Endothelial cell of umbilical vein (primary cell): ENCODE data around the gene TEX35. TPM values are rescaled to one million over a fixed set of nuclear protein-coding genes. Genes with fewer than 3 reads are reported as not detected.
"Not testable (repeated sequence)": the region's sequence is repeated elsewhere in the genome, so short reads cannot be mapped to it uniquely, and the experiment has no call there.

Experiments
- BruUV-seq: library from RNA; stranded (reverse); fragments of 400-500 nt; replicated peaks from 2 replicates; lab custom pipeline; 2021; lab: Mats Ljungman, UMichigan
- CTCF ChIA-PET: fragments of 300-600, 350-600 bp; sonication (Branson Sonifier 250); formaldehyde crosslinking; loops from one replicate; lab custom pipeline; 2021; ENCODE audit warnings: antibody characterized with exemption, inconsistent platforms; lab: Charles Lee
- POLR2A ChIA-PET: fragments of 300-600, 350-600 bp; sonication (Branson Sonifier 250); formaldehyde crosslinking; loops from one replicate; lab custom pipeline; 2021; ENCODE audit warnings: antibody characterized with exemption, inconsistent platforms; lab: Charles Lee
- DNase-seq: peaks from one replicate; pipeline ENCODE4 v3.0.0-alpha.2; 2011; ENCODE audit warnings: low read depth, low spot score
- FAIRE-seq: peaks from 2 replicates; lab custom pipeline; 2011; peaks lifted over from hg19 to GRCh38; lab: Jason Lieb, UNC
- H2AFZ ChIP-seq: 2 replicates; pipeline ENCODE4 v1.6.0; 2012; ENCODE audit warnings: low read depth, low read length, control low read depth, inconsistent platforms
- H3K27ac ChIP-seq: 2 replicates; pipeline ENCODE4 v1.5.1; 2011; ENCODE audit warnings: low read depth, mild to moderate bottlenecking, control low read depth, low read length, moderate library complexity; ENCODE audit not compliant: insufficient read depth
- H3K27me3 ChIP-seq, 2 experiments: 2 replicates each; pipeline versions ENCODE4 v1.6.0 to v1.6.1; 2011; ENCODE audit warnings: low read length in 2 of 2, mixed read lengths in 1 of 2; ENCODE audit not compliant: control insufficient read depth in 2 of 2, insufficient read depth in 2 of 2
- H3K36me3 ChIP-seq, 2 experiments: 2 replicates in 1 of 2; 3 replicates in 1 of 2; pipeline ENCODE4 v1.5.1; 2011; ENCODE audit warnings: low read length in 2 of 2, mild to moderate bottlenecking in 1 of 2, moderate library complexity in 1 of 2; ENCODE audit not compliant: control insufficient read depth in 2 of 2, insufficient read depth in 2 of 2; ENCODE audit errors: extremely low read depth in 1 of 2
- H3K4me1 ChIP-seq: 3 replicates; pipeline ENCODE4 v1.5.1; 2011; ENCODE audit warnings: mild to moderate bottlenecking, low read length; ENCODE audit not compliant: control insufficient read depth, insufficient read depth; ENCODE audit errors: extremely low read depth
- H3K4me2 ChIP-seq: 2 replicates; pipeline ENCODE4 v1.6.1; 2011; ENCODE audit warnings: low read length, control low read depth, mixed read lengths; ENCODE audit not compliant: insufficient read depth
- H3K4me3 ChIP-seq, 3 experiments: fragments of 200-600 bp in 1 of 3; sonication (generic), shearing (Covaris generic) in 1 of 3; replicated peaks in 1 of 3; 2 replicates each; pipeline ENCODE4 v1.5.1; 2011 to 2016; ENCODE audit warnings: control low read depth in 3 of 3, low read length in 3 of 3, mild to moderate bottlenecking in 2 of 3, inconsistent platforms in 1 of 3, low read depth in 1 of 3, moderate library complexity in 1 of 3; ENCODE audit not compliant: insufficient read depth in 1 of 3
- H3K79me2 ChIP-seq: 2 replicates; pipeline ENCODE4 v1.6.0; 2012; ENCODE audit warnings: low read length, inconsistent platforms; ENCODE audit not compliant: control insufficient read depth, insufficient read depth
- H3K9ac ChIP-seq: replicated peaks from 2 replicates; pipeline ENCODE3; 2011; ENCODE audit warnings: low read length, control low read depth; ENCODE audit not compliant: insufficient read depth; ENCODE audit errors: extremely low read depth
- H3K9me1 ChIP-seq: replicated peaks from 3 replicates; pipeline ENCODE4 v1.6.0; 2011; ENCODE audit warnings: mild to moderate bottlenecking, low read length; ENCODE audit not compliant: control insufficient read depth, insufficient read depth; ENCODE audit errors: extremely low read depth
- H3K9me3 ChIP-seq: replicated peaks from 2 replicates; pipeline ENCODE4 v1.5.1; 2012; ENCODE audit warnings: low read length, inconsistent platforms; ENCODE audit not compliant: control insufficient read depth, insufficient read depth
- H4K20me1 ChIP-seq: replicated peaks from 2 replicates; pipeline ENCODE3; 2011; ENCODE audit warnings: mild to moderate bottlenecking, low read length; ENCODE audit not compliant: control insufficient read depth, insufficient read depth; ENCODE audit errors: extremely low read depth
- CTCF ChIP-seq, 2 donors: IDR thresholded peaks; 1 replicate in 1 of 2; 2 replicates in 1 of 2; pipeline ENCODE4 v1.5.1; 2011; ENCODE audit warnings: low read length in 2 of 2, mild to moderate bottlenecking in 2 of 2, moderate library complexity in 2 of 2, control low read depth in 1 of 2, inconsistent platforms in 1 of 2, low read depth in 1 of 2; ENCODE audit not compliant: insufficient read depth in 1 of 2; ENCODE audit errors: extremely low read depth in 1 of 2
- EZH2 ChIP-seq: IDR thresholded peaks from 2 replicates; pipeline ENCODE4 v1.6.1; 2012; ENCODE audit warnings: borderline replicate concordance, low read depth, mild to moderate bottlenecking, moderate library complexity, low read length, inconsistent platforms; ENCODE audit not compliant: severe bottlenecking
- FOS ChIP-seq: IDR thresholded peaks from 2 replicates; pipeline ENCODE4 v1.6.1; 2011; ENCODE audit warnings: mild to moderate bottlenecking, low read length, moderate library complexity, borderline replicate concordance; ENCODE audit not compliant: insufficient read depth
- GATA2 ChIP-seq: IDR thresholded peaks from 2 replicates; pipeline ENCODE4 v1.7.0; 2011; ENCODE audit warnings: low read depth, mild to moderate bottlenecking, moderate library complexity, mixed read lengths, low read length; ENCODE audit not compliant: insufficient read length, insufficient read depth
- JUN ChIP-seq: IDR thresholded peaks from 2 replicates; pipeline ENCODE4 v1.6.1; 2011; ENCODE audit warnings: borderline replicate concordance, low read depth; ENCODE audit not compliant: insufficient read length, insufficient read depth
- MYC ChIP-seq: IDR thresholded peaks from one replicate; pipeline ENCODE4 v1.6.1; 2011; ENCODE audit warnings: mild to moderate bottlenecking, low read depth, low read length
- POLR2A ChIP-seq: IDR thresholded peaks from 2 replicates; pipeline ENCODE4 v1.6.1; 2012; ENCODE audit warnings: low read depth, mild to moderate bottlenecking, control low read depth, low read length
- POLR2AphosphoS5 ChIP-seq: IDR thresholded peaks from 2 replicates; pipeline ENCODE4 v1.6.1; 2012; ENCODE audit warnings: low read depth, mild to moderate bottlenecking, control low read depth, low read length, moderate library complexity; ENCODE audit not compliant: insufficient read depth
- dilution Hi-C: fragments of 300-500 bp; cut with MboI; formaldehyde crosslinking; loops from one replicate; pipeline ENCODE4 v1.15.0; 2019; ENCODE audit warnings: low sequenced_read_pairs; ENCODE audit not compliant: extremely low pct_ligation_motif_present
- intact Hi-C: fragments of 100-400 bp; cut with micrococcal nuclease; formaldehyde crosslinking; loops from one replicate; pipeline ENCODE4 v1.10.0; 2022
- polyA plus RNA-seq, 4 experiments: library from polyadenylated mRNA; depleted of rRNA in 3 of 4; stranded (reverse) in 3 of 4; unstranded in 1 of 4; fragments of >200 nt; gene quantifications; 2 replicates each; pipeline versions ENCODE4 v1.2.1 to v1.2.3, GENCODE V29; 2011 to 2012; ENCODE audit warnings: missing spikeins in 1 of 4
- total RNA-seq: library from RNA; stranded (reverse); gene quantifications from 2 replicates; pipeline ENCODE4 v1.2.3, GENCODE V29; 2021
- TF ChIP-seq, protein P1 (sequence below): IDR thresholded peaks from 2 replicates; pipeline ENCODE4 v1.6.1; 2011; ENCODE audit not compliant: insufficient read depth, insufficient read length

The TEX35 gene
- total and polyA plus RNA-seq, 2 donors (not counting 3 experiments of a cell fraction or from before 2014, with no cell fraction given): not detected

DNA sequence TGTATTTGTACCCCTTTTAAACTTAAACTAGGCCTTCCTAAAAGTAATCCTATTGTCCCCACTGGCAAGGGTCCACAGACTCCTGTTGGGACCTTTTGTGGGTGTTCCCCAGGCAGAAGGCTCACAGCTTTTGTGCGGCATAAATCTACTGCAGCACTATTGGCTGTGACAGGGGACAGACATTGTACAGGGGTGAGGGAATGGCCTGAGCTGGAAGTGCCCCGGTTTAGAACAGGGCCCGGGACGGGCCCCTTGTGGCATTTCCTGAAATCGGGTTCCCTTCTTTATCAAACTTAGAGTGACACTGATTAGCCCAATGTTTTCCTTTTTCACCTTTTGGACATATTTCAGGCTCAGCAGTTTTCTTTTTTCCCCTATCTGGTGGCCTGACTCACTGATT is 45.9 kb downstream of the TEX35 start:
- H3K4me1 ChIP-seq, H3K36me3 ChIP-seq, H3K4me2 ChIP-seq, H3K27me3 ChIP-seq, BruUV-seq, H3K27ac ChIP-seq, H3K9ac ChIP-seq, H4K20me1 ChIP-seq, FAIRE-seq, dilution Hi-C loops, H2AFZ ChIP-seq, H3K9me3 ChIP-seq, H3K79me2 ChIP-seq, H3K9me1 ChIP-seq, H3K4me3 ChIP-seq, intact Hi-C loops: not testable (repeated sequence)
- CTCF ChIA-PET: interaction anchor here (0.7 to 2.1 kb wide), 5 partner anchors 16 to 444 kb away, joined by 3 to 10 read pairs (median 4); no protein-coding TSS in a partner anchor
- peak; percentile 46 for DNase-seq
- POLR2A ChIA-PET: interaction anchor here (0.7 kb wide), 1 partner anchor 783 kb away, joined by 4 read pairs; no protein-coding TSS in a partner anchor

- POLR2A ChIA-PET: no interaction called here
- CTCF ChIA-PET: no interaction called here
These were observed 48.0 kb downstream of the TEX35 start for GRCh38 chr1:178560871-178561376.

More at GRCh38 chr1:178560871-178561376, 48.0 kb downstream of the TEX35 start:
- BruUV-seq: no TSS peak
- DNase-seq: no peak
- H2AFZ ChIP-seq: no peak overlapping the region
- peaks cover 2% of the 10 kb centered on the region for H3K4me1 ChIP-seq
- intact Hi-C loops: no loop called here
- dilution Hi-C loops: no loop called here
- no peaks in the 10 kb centered on the region for H3K9me3 ChIP-seq
- FAIRE-seq: no peak
- no peak overlapping the region for H3K9ac ChIP-seq
- no peaks in the 10 kb centered on the region for H3K36me3 ChIP-seq
- H3K27ac ChIP-seq: no peak overlapping the region
- H3K9me1 ChIP-seq: no peaks in the 10 kb centered on the region
- H3K79me2 ChIP-seq: no peaks in the 10 kb centered on the region
- no peaks in the 10 kb centered on the region for H3K27me3 ChIP-seq
- TF ChIP-seq POLR2AphosphoS5 (no peak), FOS (no peak), POLR2A (no peak), EZH2 (no peak), MYC (no peak), GATA2 (no peak), CTCF (IDR thresholded peaks at IDR 0.05; ENCODE audit: extremely low read depth in 1 of 2, insufficient read depth in 1 of 2, low read depth in 1 of 2, low read length in 2 of 2) (no peak), JUN (no peak)
- TF ChIP-seq, protein P1, sequence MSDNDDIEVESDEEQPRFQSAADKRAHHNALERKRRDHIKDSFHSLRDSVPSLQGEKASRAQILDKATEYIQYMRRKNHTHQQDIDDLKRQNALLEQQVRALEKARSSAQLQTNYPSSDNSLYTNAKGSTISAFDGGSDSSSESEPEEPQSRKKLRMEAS: no peak
- H4K20me1 ChIP-seq: no peaks in the 10 kb centered on the region
- no peak overlapping the region for H3K4me2 ChIP-seq
- H3K4me3 ChIP-seq: no peak overlapping the region
